MM.1S (cell line): Measurements from ENCODE around the gene HTR1A.

Experiments used
- DNase-seq: peaks from one replicate; pipeline ENCODE4 v3.0.0-alpha.2; 2015
- H2AFZ ChIP-seq: fragments of 300-600 bp; sonication (generic); 2 replicates; pipeline ENCODE4 v1.6.0; 2016; ENCODE audit warnings: antibody characterized with exemption, low read length
- H3F3A ChIP-seq: fragments of 300-600 bp; sonication (generic); 2 replicates; pipeline ENCODE4 v1.6.1; 2016; ENCODE audit warnings: mild to moderate bottlenecking, antibody characterized with exemption, low read length, moderate library complexity, mixed read lengths; ENCODE audit not compliant: insufficient read depth
- H3K27ac ChIP-seq: fragments of 300-600 bp; sonication (generic); 2 replicates; pipeline ENCODE4 v1.5.1; 2016; ENCODE audit warnings: mild to moderate bottlenecking, low read length
- H3K27me3 ChIP-seq: fragments of 300-600 bp; sonication (generic); replicated peaks from 2 replicates; pipeline ENCODE4 v1.6.0; 2016; ENCODE audit warnings: low read length; ENCODE audit not compliant: insufficient read depth
- H3K36me3 ChIP-seq: fragments of 300-600 bp; sonication (generic); replicated peaks from 2 replicates; pipeline ENCODE4 v1.6.1; 2016; ENCODE audit warnings: mild to moderate bottlenecking, low read length, mixed read lengths; ENCODE audit not compliant: insufficient read depth
- H3K4me1 ChIP-seq: fragments of 300-600 bp; sonication (generic); 2 replicates; pipeline ENCODE4 v1.6.1; 2016; ENCODE audit warnings: low read length, mixed read lengths
- H3K4me2 ChIP-seq: fragments of 300-600 bp; sonication (generic); 2 replicates; pipeline ENCODE4 v1.6.0; 2016; ENCODE audit warnings: low read depth, low read length
- H3K4me3 ChIP-seq: fragments of 300-600 bp; sonication (generic); 2 replicates; pipeline ENCODE4 v1.5.1; 2016; ENCODE audit warnings: low read length, mixed read lengths
- H3K79me2 ChIP-seq: fragments of 300-600 bp; sonication (generic); 2 replicates; pipeline ENCODE4 v1.6.1; 2016; ENCODE audit warnings: mixed run types, low read length, mixed read lengths
- H3K9ac ChIP-seq: fragments of 300-600 bp; sonication (generic); 2 replicates; pipeline ENCODE4 v1.6.1; 2016; ENCODE audit warnings: low read length, mixed read lengths
- H3K9me2 ChIP-seq: fragments of 300-600 bp; sonication (generic); replicated peaks from 2 replicates; pipeline ENCODE4 v1.6.1; 2016; ENCODE audit warnings: mild to moderate bottlenecking, low read length, mixed read lengths; ENCODE audit not compliant: insufficient read depth
- H3K9me3 ChIP-seq: fragments of 300-600 bp; sonication (generic); replicated peaks from 2 replicates; pipeline ENCODE4 v1.6.1; 2016; ENCODE audit warnings: mild to moderate bottlenecking, low read length, mixed read lengths; ENCODE audit not compliant: insufficient read depth
- H4K20me1 ChIP-seq: fragments of 300-600 bp; sonication (generic); 2 replicates; pipeline ENCODE4 v1.6.1; 2016; ENCODE audit warnings: mild to moderate bottlenecking, low read length, moderate library complexity, mixed read lengths; ENCODE audit not compliant: insufficient read depth
- EZH2 ChIP-seq: fragments of 300-600 bp; sonication (generic); optimal IDR thresholded peaks from 2 replicates; pipeline ENCODE3; 2017; ENCODE audit warnings: low read depth, mild to moderate bottlenecking, antibody characterized with exemption, low read length, mixed read lengths
- EZH2phosphoT487 ChIP-seq: fragments of 300-600 bp; sonication (generic); IDR thresholded peaks from 2 replicates; pipeline ENCODE4 v1.6.1; 2018; ENCODE audit warnings: antibody characterized with exemption, low read length
- TF ChIP-seq, protein P1 (sequence below): fragments of 300-600 bp; sonication (generic); IDR thresholded peaks from 2 replicates; pipeline ENCODE4 v1.5.1; 2016; ENCODE audit warnings: antibody characterized with exemption, low read length, mixed read lengths

The HTR1A gene

DNA sequence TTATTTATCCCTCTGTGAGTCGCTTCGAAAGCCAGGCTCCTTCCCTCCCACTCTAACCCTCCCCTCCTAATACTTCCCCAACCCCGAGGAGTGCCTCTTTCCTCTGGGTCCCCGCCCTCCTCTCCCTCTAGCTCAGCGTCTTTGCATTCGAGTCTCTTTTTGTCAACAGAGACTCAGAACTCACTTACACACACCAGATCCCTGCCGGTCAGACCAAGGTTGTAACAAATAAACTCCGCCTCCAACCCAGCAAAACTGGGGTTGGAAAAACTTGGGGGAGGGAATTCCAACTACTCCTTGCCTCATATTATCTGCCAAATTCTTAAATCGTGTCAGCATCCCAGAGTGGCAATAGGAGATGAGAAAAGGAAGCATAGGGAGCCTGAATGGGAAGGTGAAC is at the start of gene HTR1A:
HTR1A (minus strand) TSS at position 167 of the 400 bp plus-strand sequence. CDS start 726 bp downstream, outside the sequence.
- H2AFZ ChIP-seq, result no peak within 1 kb of the TSS
- no peaks in the 10 kb centered on the region for H3K36me3 ChIP-seq
- H4K20me1 ChIP-seq, result no peaks in the 10 kb centered on the region
- no peak within 1 kb of the TSS for H3K27ac ChIP-seq
- H3K9ac ChIP-seq, result no peak within 1 kb of the TSS
- H3K4me1 ChIP-seq, result no peaks in the 10 kb centered on the region
- H3K9me3 ChIP-seq, result no peaks in the 10 kb centered on the region; the same call in 1 of the 2 replicates
- no peak within 1 kb of the TSS for H3K4me3 ChIP-seq
- H3K27me3 ChIP-seq, result no peaks in the 10 kb centered on the region
- no peaks in the 10 kb centered on the region for H3K79me2 ChIP-seq
- DNase-seq, result no peak
- H3K4me2 ChIP-seq, result no peak within 1 kb of the TSS
- no peak for TF ChIP-seq EZH2phosphoT487
- no peak for TF ChIP-seq EZH2
- TF ChIP-seq, protein P1, sequence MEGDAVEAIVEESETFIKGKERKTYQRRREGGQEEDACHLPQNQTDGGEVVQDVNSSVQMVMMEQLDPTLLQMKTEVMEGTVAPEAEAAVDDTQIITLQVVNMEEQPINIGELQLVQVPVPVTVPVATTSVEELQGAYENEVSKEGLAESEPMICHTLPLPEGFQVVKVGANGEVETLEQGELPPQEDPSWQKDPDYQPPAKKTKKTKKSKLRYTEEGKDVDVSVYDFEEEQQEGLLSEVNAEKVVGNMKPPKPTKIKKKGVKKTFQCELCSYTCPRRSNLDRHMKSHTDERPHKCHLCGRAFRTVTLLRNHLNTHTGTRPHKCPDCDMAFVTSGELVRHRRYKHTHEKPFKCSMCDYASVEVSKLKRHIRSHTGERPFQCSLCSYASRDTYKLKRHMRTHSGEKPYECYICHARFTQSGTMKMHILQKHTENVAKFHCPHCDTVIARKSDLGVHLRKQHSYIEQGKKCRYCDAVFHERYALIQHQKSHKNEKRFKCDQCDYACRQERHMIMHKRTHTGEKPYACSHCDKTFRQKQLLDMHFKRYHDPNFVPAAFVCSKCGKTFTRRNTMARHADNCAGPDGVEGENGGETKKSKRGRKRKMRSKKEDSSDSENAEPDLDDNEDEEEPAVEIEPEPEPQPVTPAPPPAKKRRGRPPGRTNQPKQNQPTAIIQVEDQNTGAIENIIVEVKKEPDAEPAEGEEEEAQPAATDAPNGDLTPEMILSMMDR, result no peak
- no peaks in the 10 kb centered on the region for H3K9me2 ChIP-seq
- no peaks in the 10 kb centered on the region for H3F3A ChIP-seq

- Histone ChIP-seq H3K36me3 (no peaks in the 10 kb centered on the region), H3K4me2 (no peak overlapping the region), H3F3A (no peaks in the 10 kb centered on the region), H3K9ac (no peak overlapping the region), H3K4me3 (no peak overlapping the region), H4K20me1 (no peaks in the 10 kb centered on the region), H2AFZ (no peak overlapping the region), H3K27ac (no peak overlapping the region), H3K4me1 (no peaks in the 10 kb centered on the region), H3K9me2 (no peaks in the 10 kb centered on the region), H3K9me3 (no peaks in the 10 kb centered on the region), H3K79me2 (no peaks in the 10 kb centered on the region), H3K27me3 (no peaks in the 10 kb centered on the region)
- TF ChIP-seq EZH2, result no peak
- TF ChIP-seq, protein P1, result no peak
- TF ChIP-seq EZH2phosphoT487, result no peak
- no peak for DNase-seq
Observed at GRCh38 chr5:64003966-64004365, 41.7 kb upstream of the HTR1A start.

DNA sequence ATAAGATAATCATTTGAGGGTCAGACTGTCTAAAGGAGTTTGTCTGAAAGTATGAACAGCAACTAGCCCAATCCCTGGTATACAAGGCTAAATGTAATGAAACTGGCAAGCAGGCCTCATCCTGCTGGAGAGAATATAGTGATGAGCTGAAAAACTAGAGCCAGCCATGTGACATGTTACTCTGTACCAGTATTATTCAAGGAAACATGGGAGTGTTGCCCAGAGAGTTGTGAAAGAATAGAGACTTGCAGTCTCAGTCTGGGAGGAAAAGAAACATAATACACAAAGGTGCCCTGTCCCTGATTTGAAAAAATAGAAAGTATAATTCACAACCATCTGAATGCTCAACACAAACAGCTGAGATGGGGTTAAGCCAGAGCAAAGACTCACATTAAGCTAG is 37.9 kb upstream of the HTR1A start:
- no peak for DNase-seq
- Histone ChIP-seq H3K9me2 (no peaks in the 10 kb centered on the region), H3K9me3 (no peaks in the 10 kb centered on the region), H3K27me3 (no peaks in the 10 kb centered on the region), H3F3A (no peaks in the 10 kb centered on the region), H3K27ac (no peak overlapping the region), H3K9ac (no peak overlapping the region), H3K4me3 (no peak overlapping the region), H3K4me1 (no peaks in the 10 kb centered on the region), H3K79me2 (no peaks in the 10 kb centered on the region), H3K4me2 (no peak overlapping the region), H3K36me3 (no peaks in the 10 kb centered on the region), H2AFZ (no peak overlapping the region), H4K20me1 (no peaks in the 10 kb centered on the region)
- TF ChIP-seq EZH2 (no peak), EZH2phosphoT487 (no peak)
- TF ChIP-seq, protein P1, result no peak

- Histone ChIP-seq H3K27me3 (no peaks in the 10 kb centered on the region), H3K4me2 (no peak overlapping the region), H3K4me3 (no peak overlapping the region), H3K9me2 (no peaks in the 10 kb centered on the region), H3K9me3 (no peaks in the 10 kb centered on the region), H3K9ac (no peak overlapping the region), H3K36me3 (no peaks in the 10 kb centered on the region), H2AFZ (no peak overlapping the region), H4K20me1 (no peaks in the 10 kb centered on the region), H3K27ac (no peak overlapping the region), H3K79me2 (no peaks in the 10 kb centered on the region), H3F3A (no peaks in the 10 kb centered on the region), H3K4me1 (no peaks in the 10 kb centered on the region)
- no peak for DNase-seq
- TF ChIP-seq EZH2phosphoT487 (no peak), EZH2 (no peak)
- TF ChIP-seq, protein P1, result no peak
Observed at GRCh38 chr5:63987053-63987452, 24.8 kb upstream of the HTR1A start.
